Myocyte (in vitro differentiated cells): Measurements from ENCODE around the gene TMEM174. TPM values are rescaled to one million over a fixed set of nuclear protein-coding genes. Genes with fewer than 3 reads are reported as not detected.

ENCODE experiments used
- DNase-seq: peaks from one replicate; pipeline ENCODE4 v3.0.0-alpha.2; 2012; ENCODE audit warnings: low read depth
- total RNA-seq: library from RNA; depleted of rRNA; stranded (reverse); fragments of >200 nt; gene quantifications from 2 replicates; pipeline ENCODE4 v1.2.3, GENCODE V29; 2014

Gene TMEM174
- total RNA-seq, 1 donor from 2014 or later: not detected

GRCh38 chr5:73221726-73222125 lies 48.7 kb downstream of the TMEM174 start:
- no peak for DNase-seq

- no peak for DNase-seq
Measured at GRCh38 chr5:73222173-73222572, 49.2 kb downstream of the TMEM174 start.

Other genes with a start within 250 kb of the TMEM174 start
- gene FCHO2, start 217.2 kb upstream of the TMEM174 start, total RNA-seq: 12.5 and 14.7 TPM in 2 replicates
- gene TMEM171, start 52.6 kb upstream of the TMEM174 start, total RNA-seq: 10.4 and 22.6 TPM in 2 replicates